Kidney (tissue), 14 donors: ENCODE measurements around the gene CANX. TPM values are rescaled to one million over a fixed set of nuclear protein-coding genes. Genes with fewer than 3 reads are reported as not detected.
A peak's percentile ranks its signal among the peaks of the same experiment; 100 is the strongest.
"Not testable (repeated sequence)": the region's sequence is repeated elsewhere in the genome, so short reads cannot be mapped to it uniquely, and the experiment has no call there.

Experiments
- DNase-seq, 5 donors: peaks; one replicate each; pipeline ENCODE4 v3.0.0-alpha.2; 2013 to 2020
- FAIRE-seq: peaks from 2 replicates; lab custom pipeline; 2012; peaks lifted over from hg19 to GRCh38; lab: Jason Lieb, UNC
- H3K27ac ChIP-seq, 2 donors: one replicate each; pipeline ENCODE4 v1.7.0; 2013; ENCODE audit warnings: low read depth in 2 of 2, low read length in 2 of 2, inconsistent platforms in 1 of 2
- H3K27me3 ChIP-seq: one replicate; pipeline ENCODE4 v1.7.1; 2013; ENCODE audit warnings: low read length, inconsistent platforms; ENCODE audit not compliant: control insufficient read depth, insufficient read depth
- H3K36me3 ChIP-seq, 3 donors: one replicate each; pipeline versions ENCODE4 v1.7.0 to v1.7.1; 2013; ENCODE audit warnings: low read length in 3 of 3, control low read depth in 1 of 3, inconsistent platforms in 1 of 3; ENCODE audit not compliant: insufficient read depth in 3 of 3, control insufficient read depth in 2 of 3
- H3K4me1 ChIP-seq, 3 donors: one replicate each; pipeline versions ENCODE4 v1.7.0 to v1.7.1; 2013; ENCODE audit warnings: low read length in 3 of 3, inconsistent platforms in 1 of 3, low read depth in 1 of 3; ENCODE audit not compliant: control insufficient read depth in 2 of 3, insufficient read depth in 2 of 3
- H3K4me3 ChIP-seq, 3 donors: one replicate each; pipeline versions ENCODE4 v1.7.0 to v1.8.1; 2013; ENCODE audit warnings: low read length in 3 of 3, control low read depth in 1 of 3, inconsistent platforms in 1 of 3
- H3K9ac ChIP-seq, 3 donors: one replicate each; pipeline versions ENCODE4 v1.7.0 to v1.7.1; 2013; ENCODE audit warnings: low read length in 3 of 3, control low read depth in 1 of 3, inconsistent platforms in 1 of 3
- H3K9me3 ChIP-seq, 3 donors: one replicate each; pipeline versions ENCODE4 v1.7.0 to v1.7.1; 2013; ENCODE audit warnings: low read length in 3 of 3, control low read depth in 1 of 3, inconsistent platforms in 1 of 3; ENCODE audit not compliant: control insufficient read depth in 2 of 3, insufficient read depth in 1 of 3
- CTCF ChIP-seq: IDR thresholded peaks from 3 replicates; pipeline ENCODE4 v1.5.1; 2012; ENCODE audit warnings: mild to moderate bottlenecking, moderate library complexity, borderline replicate concordance; ENCODE audit not compliant: insufficient read depth; ENCODE audit errors: extremely low read depth
- intact Hi-C: fragments of 100-400 bp; cut with DNase I; formaldehyde crosslinking; loops from one replicate; pipeline ENCODE4 v1.11.1; 2022
- polyA plus RNA-seq: library from polyadenylated mRNA; stranded (reverse); fragments of 350-450 nt; fragmentation: Illumina TruSeq; extraction: RNeasy Lipid Tissue Mini Kit (QIAGEN cat#74804); gene quantifications from one replicate; pipeline ENCODE4 v1.2.3, GENCODE V29; 2014; ENCODE audit warnings: low read depth, low replicate concordance; ENCODE audit not compliant: insufficient read depth
- total RNA-seq: library from RNA; stranded (reverse); fragmentation: NEBNext Ultra II Directional; extraction: Animal tissue kit (Norgen Biotek cat#: 25700); gene quantifications from one replicate; pipeline ENCODE4 v1.2.1, GENCODE V29; 2021
- donor health status: control.
- donor health status: control.
- donor health status: control.
- donor health status: control.
- donor health status: control.
- donor health status: DM: yes; HTN: yes; CAD: no.
- donor health status: Normal renal cell carcinoma (clear cell type).

CANX gene
- total and polyA plus RNA-seq, 2 donors from 2014 or later, result 208 to 824 TPM

GRCh38 chr5:179679014-179679674, 19.6 kb upstream of the CANX start:
- Histone ChIP-seq H3K27me3 (no peaks in the 10 kb centered on the region), H3K4me3 (peak overlapping the region; percentile 79 to 94 (median 88)), H3K4me1 (peaks cover 0 to 13% (median 11%) of the 10 kb centered on the region in 3 donors), H3K36me3 (no peaks in the 10 kb centered on the region), H3K9me3 (no peaks in the 10 kb centered on the region), H3K9ac (peak overlapping the region in 1 of 3 donors; percentile 99), H3K27ac (peak overlapping the region in 1 of 2 donors; percentile 45)
- DNase-seq (peak; percentile 88 to 95 (median 93)), FAIRE-seq (no peak)
- intact Hi-C loops, result no loop called here
- peak; percentile 26 for TF ChIP-seq CTCF

GRCh38 chr5:179680014-179680779, 18.6 kb upstream of the CANX start:
- Histone ChIP-seq H3K27ac (peak overlapping the region in 1 of 2 donors; percentile 45), H3K27me3 (no peaks in the 10 kb centered on the region), H3K36me3 (no peaks in the 10 kb centered on the region), H3K9ac (peak overlapping the region in 1 of 3 donors; percentile 34), H3K4me1 (peaks cover 0 to 13% (median 11%) of the 10 kb centered on the region in 3 donors), H3K9me3 (no peaks in the 10 kb centered on the region), H3K4me3 (no peak overlapping the region)
- intact Hi-C loops, result no loop called here
- TF ChIP-seq CTCF, result no peak
- no peak for DNase-seq
- no peak for FAIRE-seq

- no peaks in the 10 kb centered on the region for H3K9me3 ChIP-seq
- H3K4me1 ChIP-seq, result peaks cover 0 to 13% (median 11%) of the 10 kb centered on the region in 3 donors
- intact Hi-C loops, result no loop called here
- no peak within 1 kb of the TSS for H3K4me3 ChIP-seq
- FAIRE-seq (no peak), DNase-seq (peak in 3 of 5 donors; percentile 25 to 77 (median 63))
- H3K9ac ChIP-seq, result peak within 1 kb of the TSS in 1 of 3 donors; percentile 34
- H3K36me3 ChIP-seq, result no peaks in the 10 kb centered on the region
- no peak for TF ChIP-seq CTCF
- H3K27me3 ChIP-seq, result no peaks in the 10 kb centered on the region
- peak within 1 kb of the TSS in 1 of 2 donors; percentile 45 for H3K27ac ChIP-seq
These were observed 17.9 kb upstream of the CANX start, which contains the start of gene CBY3 for GRCh38 chr5:179680780-179681401. CBY3 (minus strand) TSS chr5:179681034; CDS start chr5:179680918, 116 bp downstream.

- H3K27ac ChIP-seq, H3K36me3 ChIP-seq, H3K27me3 ChIP-seq, FAIRE-seq, H3K4me1 ChIP-seq, H3K9me3 ChIP-seq, DNase-seq, H3K4me3 ChIP-seq, intact Hi-C loops, H3K9ac ChIP-seq: not testable (repeated sequence)
These were observed 9.6 kb upstream of the CANX start for GRCh38 chr5:179689212-179689611.
